ENCODE results near the gene LAMB2.

Gene LAMB2

GRCh38 chr3:49135499-49135898 is 2.6 kb upstream of the LAMB2 start:
- TF ChIP-seq CTCF (IDR thresholded peaks at IDR 0.05; ENCODE audit: low read depth, low read length) = no peak
- no peak overlapping the region for H3K4me3 ChIP-seq (ENCODE audit: low read depth, low read length)

DNA sequence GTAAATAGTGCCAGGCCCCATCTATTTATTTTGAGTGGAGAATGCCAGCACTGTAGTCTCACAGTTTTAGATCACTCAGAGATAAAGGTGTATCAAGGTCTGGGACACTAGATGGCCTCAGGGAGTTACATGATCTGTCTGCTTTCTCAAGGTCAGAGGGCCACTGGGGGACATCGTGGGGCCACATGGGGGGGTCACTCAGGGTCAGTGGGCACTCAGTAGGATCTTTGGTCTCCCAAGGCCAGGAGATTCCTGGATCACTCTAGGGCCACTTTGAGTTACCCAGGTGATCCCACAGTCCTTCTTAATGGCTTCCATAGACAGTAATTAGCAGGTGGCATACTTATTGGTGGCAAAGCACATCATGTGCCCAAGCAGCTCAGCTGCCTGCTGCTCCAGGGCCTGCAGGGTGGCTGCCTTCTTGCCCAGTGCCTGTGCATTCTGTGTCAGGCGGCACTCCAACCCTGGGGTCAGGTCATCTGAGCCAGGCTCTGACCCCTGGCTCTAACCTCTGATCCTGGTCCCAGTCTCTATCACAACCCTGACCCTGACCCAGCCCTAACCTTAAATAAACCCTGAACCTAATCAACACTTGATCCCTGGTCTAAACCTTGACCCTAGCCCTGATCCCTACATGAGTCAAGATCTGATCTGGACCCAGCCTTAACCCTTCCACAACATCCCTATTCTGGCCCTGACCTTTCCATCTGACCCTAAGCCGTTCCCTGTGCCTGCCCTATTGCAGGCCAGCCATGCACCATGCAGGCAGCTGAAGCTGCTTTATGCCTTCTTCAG is 1.8 kb upstream of the LAMB2 start:
- no peak for TF ChIP-seq CTCF (IDR thresholded peaks at IDR 0.05; ENCODE audit: low read depth, low read length)
- no peak overlapping the region for H3K4me3 ChIP-seq (ENCODE audit: low read depth, low read length)

DNA sequence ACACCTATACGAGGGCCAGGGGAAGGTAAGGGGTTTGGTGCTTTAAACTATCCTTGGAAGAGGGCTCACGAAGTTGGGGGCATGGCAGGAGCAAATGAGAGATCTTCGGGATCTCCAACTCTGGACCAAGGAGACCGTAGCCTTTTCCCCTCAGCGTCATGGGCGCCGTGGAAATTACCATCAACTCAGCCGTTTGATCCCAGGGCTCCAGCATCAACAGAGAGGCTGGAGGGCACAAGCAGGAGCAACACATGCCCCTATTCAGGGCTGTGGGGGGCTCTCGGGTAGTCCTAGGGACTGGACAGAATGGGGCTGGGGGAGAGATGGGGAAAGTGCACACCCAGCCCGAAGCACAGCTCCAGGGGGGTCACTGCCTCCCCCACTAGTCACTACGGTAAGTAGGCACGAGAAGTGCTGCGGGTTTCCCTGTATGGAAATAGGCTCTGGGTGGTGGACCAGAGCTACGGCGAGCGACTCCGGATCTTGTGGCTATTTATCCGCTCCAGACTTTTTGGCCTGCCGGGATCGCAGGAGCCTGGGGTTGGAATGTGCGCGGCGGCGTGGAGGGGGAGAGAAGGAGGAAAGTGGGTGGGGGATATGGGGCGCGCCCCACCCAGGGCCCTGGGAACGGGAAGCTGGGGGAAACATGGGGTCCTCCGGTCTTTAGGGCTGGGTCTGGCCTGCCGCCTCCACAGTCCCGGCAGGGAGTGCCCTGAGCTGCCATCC is 539 bp upstream of the LAMB2 start:
- peak overlapping the region; percentile 88 for H3K4me3 ChIP-seq (ENCODE audit: low read depth, low read length)

DNA sequence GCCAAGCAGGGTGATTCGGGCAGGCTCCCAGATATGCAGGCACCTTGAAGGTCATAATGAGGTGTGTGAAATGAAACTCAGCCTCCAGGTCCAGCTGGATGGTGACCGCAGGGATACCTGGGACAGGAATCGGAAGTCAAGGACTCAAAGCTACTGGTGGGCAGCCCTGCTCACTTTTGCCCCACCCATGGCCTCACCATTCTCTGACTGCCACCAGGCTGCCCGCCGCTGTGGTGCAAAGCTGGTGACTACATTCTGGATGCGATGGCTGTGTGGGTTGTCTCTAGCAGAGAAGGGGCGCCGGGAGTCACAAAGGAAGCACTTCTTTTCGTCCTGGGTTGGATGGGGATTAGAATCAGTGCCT is 795 bp downstream of the LAMB2 start:
- H3K4me3 ChIP-seq (ENCODE audit: low read depth, low read length) = peak overlapping the region; percentile 88
- TF ChIP-seq CTCF (IDR thresholded peaks at IDR 0.05; ENCODE audit: low read depth, low read length) = no peak

More for the DNA sequence above, 539 bp upstream of the LAMB2 start:
- TF ChIP-seq CTCF (IDR thresholded peaks at IDR 0.05; ENCODE audit: low read depth, low read length) = no peak

- TF ChIP-seq CTCF (IDR thresholded peaks at IDR 0.05; ENCODE audit: low read depth, low read length) = no peak
- peak overlapping the region; percentile 88 for H3K4me3 ChIP-seq (ENCODE audit: low read depth, low read length)
Measured at GRCh38 chr3:49131576-49131975, 1.3 kb downstream of the LAMB2 start.

- no peak overlapping the region for H3K4me3 ChIP-seq (ENCODE audit: low read depth, low read length)
- no peak for TF ChIP-seq CTCF (IDR thresholded peaks at IDR 0.05; ENCODE audit: low read depth, low read length)
Measured at GRCh38 chr3:49131040-49131439, 1.8 kb downstream of the LAMB2 start.

- TF ChIP-seq CTCF (IDR thresholded peaks at IDR 0.05; ENCODE audit: low read depth, low read length) = no peak
- no peak overlapping the region for H3K4me3 ChIP-seq (ENCODE audit: low read depth, low read length)
Measured at GRCh38 chr3:49124991-49125670, 7.7 kb downstream of the LAMB2 start.
